GM20000 (cell line): ENCODE results near the gene NPR1.
"Not testable (repeated sequence)": the region's sequence is repeated elsewhere in the genome, so short reads cannot be mapped to it uniquely, and the experiment has no call there.

ENCODE experiments used
- DNase-seq: peaks from one replicate; pipeline ENCODE4 v3.0.0; 2012; ENCODE audit warnings: low spot score
- TF ChIP-seq, protein P1 (sequence below): IDR thresholded peaks from 2 replicates; pipeline ENCODE4 v1.5.1; 2012; ENCODE audit warnings: mild to moderate bottlenecking, control low read depth; ENCODE audit errors: extremely low read depth, missing control alignments

NPR1 gene

DNA sequence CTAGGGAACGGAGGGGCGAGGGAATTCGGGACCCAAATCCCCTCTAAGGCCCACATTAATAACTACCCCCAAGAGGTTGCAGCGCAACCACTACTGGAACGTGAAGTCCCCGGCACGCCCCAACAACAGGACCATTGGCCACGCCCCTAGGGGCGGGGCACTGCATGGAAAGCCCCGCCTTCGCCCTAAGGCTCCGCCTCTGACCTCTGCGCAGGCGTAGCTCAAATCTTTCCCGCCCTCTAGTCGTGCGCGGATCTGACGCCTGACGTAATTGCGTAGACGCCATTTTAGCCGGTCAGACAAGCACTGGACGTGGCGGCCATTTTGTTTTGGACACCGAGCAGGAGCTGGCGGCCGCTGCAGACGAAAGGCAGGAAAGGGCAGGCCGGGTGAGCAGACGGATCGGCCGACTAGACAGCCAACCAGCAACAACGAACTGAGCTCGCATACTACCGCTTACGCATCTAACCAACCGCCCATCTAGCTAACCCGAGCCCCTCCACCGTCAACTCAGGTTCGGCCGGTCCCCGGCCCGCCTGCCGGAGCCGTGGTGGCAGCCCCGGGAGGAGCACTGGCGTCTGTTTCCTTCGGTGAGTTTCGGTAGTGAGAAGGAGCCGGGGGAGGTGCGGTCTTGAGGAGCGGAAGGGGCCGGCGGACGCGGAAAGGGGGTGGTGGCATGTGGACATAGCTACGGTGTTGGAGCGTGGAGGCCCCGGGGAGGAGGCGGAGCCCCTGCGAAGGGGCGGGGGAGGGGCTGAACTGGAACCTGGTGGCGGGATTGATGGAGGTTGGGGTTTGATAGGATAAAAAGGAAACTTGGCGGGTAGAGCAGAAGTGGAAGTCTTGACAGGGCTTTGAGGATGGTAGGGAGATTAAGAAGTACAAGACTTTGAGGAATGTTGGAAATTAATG, 44.5 kb upstream of the NPR1 start, which contains the start of gene CHTOP:
TSS of gene CHTOP (plus strand) at position 313 of the 912 bp plus-strand sequence. CDS start 2,523 bp downstream, outside the sequence.
- TF ChIP-seq, protein P1, sequence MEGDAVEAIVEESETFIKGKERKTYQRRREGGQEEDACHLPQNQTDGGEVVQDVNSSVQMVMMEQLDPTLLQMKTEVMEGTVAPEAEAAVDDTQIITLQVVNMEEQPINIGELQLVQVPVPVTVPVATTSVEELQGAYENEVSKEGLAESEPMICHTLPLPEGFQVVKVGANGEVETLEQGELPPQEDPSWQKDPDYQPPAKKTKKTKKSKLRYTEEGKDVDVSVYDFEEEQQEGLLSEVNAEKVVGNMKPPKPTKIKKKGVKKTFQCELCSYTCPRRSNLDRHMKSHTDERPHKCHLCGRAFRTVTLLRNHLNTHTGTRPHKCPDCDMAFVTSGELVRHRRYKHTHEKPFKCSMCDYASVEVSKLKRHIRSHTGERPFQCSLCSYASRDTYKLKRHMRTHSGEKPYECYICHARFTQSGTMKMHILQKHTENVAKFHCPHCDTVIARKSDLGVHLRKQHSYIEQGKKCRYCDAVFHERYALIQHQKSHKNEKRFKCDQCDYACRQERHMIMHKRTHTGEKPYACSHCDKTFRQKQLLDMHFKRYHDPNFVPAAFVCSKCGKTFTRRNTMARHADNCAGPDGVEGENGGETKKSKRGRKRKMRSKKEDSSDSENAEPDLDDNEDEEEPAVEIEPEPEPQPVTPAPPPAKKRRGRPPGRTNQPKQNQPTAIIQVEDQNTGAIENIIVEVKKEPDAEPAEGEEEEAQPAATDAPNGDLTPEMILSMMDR: no peak
- DNase-seq: peak; percentile 93

DNA sequence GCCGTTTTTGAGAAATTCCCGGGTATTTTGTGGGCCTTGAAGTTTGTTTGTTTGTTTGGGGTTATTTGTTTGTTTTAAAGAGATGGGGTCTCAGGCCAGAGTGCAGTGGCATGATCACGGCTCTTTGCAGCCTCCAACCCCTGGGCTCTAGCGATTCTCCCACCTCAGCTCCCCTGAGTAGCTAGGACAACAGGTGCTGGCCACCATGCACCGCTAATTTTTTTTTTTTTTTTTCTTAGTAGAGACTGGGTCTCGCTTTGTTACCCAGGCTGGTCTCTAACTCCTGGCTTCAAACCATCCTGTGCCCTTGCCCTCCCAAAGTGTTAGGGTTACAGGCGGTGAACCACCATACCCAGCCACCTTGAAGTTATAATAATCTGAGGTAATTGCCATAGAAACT, 42.6 kb upstream of the NPR1 start:
- DNase-seq: no peak
- TF ChIP-seq, protein P1: no peak

DNA sequence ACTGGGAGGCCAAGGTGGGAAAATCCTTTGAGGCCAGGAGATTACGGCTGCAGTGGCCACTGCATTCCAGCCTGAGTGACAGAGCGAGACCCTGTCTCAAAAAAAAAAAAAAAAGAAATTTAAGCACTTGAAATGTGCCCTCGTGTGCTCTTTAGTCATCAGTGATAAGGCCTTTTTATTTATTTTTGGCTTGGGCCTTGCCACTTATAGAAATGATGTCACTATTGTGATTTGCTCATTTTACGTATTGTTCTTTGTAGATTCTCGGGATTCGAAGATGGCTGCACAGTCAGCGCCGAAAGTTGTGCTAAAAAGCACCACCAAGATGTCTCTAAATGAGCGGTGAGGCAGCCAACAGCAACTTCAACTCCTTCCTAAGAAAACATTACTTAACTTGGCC, 42.2 kb upstream of the NPR1 start:
- TF ChIP-seq, protein P1: no peak
- DNase-seq: no peak

DNA sequence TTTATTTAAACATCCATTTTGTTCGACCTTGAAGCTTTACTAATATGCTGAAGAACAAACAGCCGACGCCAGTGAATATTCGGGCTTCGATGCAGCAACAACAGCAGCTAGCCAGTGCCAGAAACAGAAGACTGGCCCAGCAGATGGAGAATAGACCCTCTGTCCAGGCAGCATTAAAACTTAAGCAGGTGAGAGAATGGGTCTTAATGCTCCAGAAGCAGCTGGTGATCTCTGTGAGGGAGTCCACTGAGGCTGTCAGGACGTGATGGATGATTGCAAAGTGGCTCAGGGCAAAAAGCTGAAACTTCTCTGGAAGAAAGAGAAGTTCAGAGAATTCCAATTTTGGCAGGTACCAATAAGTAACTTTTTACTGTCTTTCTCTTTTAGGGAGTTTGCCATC, 40.2 kb upstream of the NPR1 start:
- TF ChIP-seq, protein P1: no peak
- no peak for DNase-seq

DNA sequence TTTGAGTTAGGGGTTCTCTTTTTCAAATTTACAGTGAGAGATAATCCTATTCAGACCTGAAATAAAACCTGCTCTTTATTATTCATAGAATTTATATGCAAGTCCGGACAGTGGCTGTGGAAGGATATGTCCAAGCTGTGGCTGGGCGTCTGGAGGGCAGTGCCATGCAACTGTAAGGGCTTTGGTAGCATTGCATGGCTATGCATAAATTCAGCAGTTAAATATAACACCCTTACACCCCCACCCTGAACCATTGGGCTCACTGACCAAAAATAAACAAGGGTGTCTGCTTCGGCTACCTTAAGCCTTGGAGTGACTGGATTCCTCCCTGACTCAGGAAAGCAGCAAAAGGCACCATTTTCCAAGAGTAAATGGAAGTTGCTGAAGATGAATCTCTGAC, 39.2 kb upstream of the NPR1 start:
- TF ChIP-seq, protein P1: no peak
- DNase-seq: no peak

DNA sequence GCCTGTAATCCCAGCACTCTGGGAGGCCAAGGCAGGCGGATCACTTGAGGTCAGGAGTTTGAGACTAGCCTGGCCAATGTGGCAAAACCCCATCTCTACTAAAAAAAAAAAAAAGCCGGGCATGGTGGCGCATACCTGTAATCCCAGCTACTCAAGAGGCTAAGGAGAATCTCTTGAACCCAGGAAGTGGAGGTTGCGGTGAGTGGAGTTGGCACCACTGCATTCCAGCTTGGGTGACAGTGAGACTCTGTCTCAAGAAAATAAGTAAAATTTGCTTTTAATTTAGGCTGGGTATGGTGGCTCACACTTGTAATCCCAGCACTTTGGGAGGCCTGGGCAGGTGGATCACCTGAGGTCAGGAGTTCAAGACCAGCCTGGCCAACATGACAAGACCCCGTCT, 38.3 kb upstream of the NPR1 start:
- not testable (repeated sequence) for DNase-seq

DNA sequence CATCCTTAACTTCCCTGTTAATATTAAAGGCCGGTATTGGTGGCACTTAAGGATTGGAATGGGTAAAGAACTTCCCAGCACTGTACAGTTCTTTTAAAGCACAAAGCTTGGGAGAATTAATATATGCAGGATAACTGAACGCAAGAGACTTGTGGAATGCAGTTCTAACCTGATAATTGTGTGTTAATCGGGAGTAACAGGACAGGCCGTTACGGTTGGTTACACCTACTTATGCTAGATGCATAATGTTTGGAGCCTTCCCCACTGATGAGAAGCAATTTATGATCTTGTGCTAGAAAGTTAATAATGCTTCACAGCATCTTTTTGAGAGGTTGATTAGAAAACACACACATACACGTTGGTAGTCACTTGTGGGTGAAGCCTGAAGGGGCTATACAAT, 37.6 kb upstream of the NPR1 start:
- TF ChIP-seq, protein P1: no peak
- no peak for DNase-seq

DNA sequence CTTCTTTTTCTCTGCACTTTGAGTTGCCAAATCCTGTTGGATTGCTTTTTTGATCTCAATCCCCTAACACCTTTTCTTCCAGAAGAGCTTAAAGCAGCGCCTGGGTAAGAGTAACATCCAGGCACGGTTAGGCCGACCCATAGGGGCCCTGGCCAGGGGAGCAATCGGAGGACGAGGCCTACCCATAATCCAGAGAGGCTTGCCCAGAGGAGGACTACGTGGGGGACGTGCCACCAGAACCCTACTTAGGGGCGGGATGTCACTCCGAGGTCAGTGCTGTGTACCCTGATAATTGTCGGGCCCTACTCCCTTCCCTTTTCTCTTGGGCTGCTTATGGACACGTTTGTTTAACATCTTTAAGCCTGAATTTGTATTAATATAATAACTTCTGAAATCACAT, 36.3 kb upstream of the NPR1 start:
- TF ChIP-seq, protein P1: no peak
- DNase-seq: no peak
